Loucy (cell line): ENCODE results near the gene MINDY3.

ENCODE experiments used
- EZH2phosphoT487 ChIP-seq: fragments of 200-600 bp; IDR thresholded peaks from 2 replicates; pipeline ENCODE4 v1.6.1; 2018; ENCODE audit warnings: antibody characterized with exemption, mild to moderate bottlenecking, moderate library complexity, borderline replicate concordance
- TF ChIP-seq, protein P1 (sequence below): fragments of 200-600 bp; sonication (generic); conservative IDR thresholded peaks from 2 replicates; pipeline ENCODE4 v1.5.1; 2014; ENCODE audit warnings: mild to moderate bottlenecking, antibody characterized with exemption, low read length

- TF ChIP-seq, protein P1, sequence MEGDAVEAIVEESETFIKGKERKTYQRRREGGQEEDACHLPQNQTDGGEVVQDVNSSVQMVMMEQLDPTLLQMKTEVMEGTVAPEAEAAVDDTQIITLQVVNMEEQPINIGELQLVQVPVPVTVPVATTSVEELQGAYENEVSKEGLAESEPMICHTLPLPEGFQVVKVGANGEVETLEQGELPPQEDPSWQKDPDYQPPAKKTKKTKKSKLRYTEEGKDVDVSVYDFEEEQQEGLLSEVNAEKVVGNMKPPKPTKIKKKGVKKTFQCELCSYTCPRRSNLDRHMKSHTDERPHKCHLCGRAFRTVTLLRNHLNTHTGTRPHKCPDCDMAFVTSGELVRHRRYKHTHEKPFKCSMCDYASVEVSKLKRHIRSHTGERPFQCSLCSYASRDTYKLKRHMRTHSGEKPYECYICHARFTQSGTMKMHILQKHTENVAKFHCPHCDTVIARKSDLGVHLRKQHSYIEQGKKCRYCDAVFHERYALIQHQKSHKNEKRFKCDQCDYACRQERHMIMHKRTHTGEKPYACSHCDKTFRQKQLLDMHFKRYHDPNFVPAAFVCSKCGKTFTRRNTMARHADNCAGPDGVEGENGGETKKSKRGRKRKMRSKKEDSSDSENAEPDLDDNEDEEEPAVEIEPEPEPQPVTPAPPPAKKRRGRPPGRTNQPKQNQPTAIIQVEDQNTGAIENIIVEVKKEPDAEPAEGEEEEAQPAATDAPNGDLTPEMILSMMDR = no peak
- no peak for TF ChIP-seq EZH2phosphoT487
Measured at GRCh38 chr10:15871823-15872222, 11.5 kb upstream of the MINDY3 start.
